Gastrocnemius medialis (tissue), 4 donors: ENCODE measurements around the gene TMCC1.

ENCODE experiments used
- POLR2A ChIP-seq, 2 donors: fragments of 450-650 bp; IDR thresholded peaks; one replicate each; pipeline ENCODE4 v1.6.1; 2017; ENCODE audit warnings: antibody characterized with exemption in 2 of 2, mild to moderate bottlenecking in 2 of 2, moderate library complexity in 2 of 2
- TF ChIP-seq, protein P1 (sequence below), 5 experiments: fragments of 450-650 bp in 3 of 5; fragments of 200-600 bp in 2 of 5; sonication (generic) in 2 of 5; IDR thresholded peaks in 4 of 5; conservative IDR thresholded peaks in 1 of 5; 1 replicate in 4 of 5; 2 replicates in 1 of 5; pipeline ENCODE4 v1.5.1; 2016 to 2019; ENCODE audit warnings: antibody characterized with exemption in 5 of 5, mild to moderate bottlenecking in 3 of 5, moderate library complexity in 3 of 5

DNA sequence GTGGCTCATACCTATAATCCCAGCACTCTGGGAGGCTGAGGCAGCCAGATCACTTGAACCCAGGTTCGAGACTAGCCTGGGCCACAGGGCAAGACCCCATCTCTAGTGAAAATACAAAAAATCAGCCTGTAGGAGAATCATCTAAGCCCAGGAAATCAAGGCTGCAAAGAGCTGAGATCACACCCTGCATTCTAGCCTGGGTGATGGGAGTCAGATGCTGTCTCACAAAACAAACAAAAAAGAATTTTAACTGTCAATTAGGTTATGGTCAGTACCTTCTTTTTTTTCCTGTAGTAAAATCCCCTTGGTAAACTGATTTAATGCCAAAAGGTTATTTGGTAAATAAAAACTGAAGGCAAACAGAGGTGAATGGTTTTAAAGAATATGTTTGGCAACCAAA, 29.0 kb downstream of the TMCC1 start:
- TF ChIP-seq POLR2A (IDR thresholded peaks at IDR 0.05), result no peak
- TF ChIP-seq, protein P1, sequence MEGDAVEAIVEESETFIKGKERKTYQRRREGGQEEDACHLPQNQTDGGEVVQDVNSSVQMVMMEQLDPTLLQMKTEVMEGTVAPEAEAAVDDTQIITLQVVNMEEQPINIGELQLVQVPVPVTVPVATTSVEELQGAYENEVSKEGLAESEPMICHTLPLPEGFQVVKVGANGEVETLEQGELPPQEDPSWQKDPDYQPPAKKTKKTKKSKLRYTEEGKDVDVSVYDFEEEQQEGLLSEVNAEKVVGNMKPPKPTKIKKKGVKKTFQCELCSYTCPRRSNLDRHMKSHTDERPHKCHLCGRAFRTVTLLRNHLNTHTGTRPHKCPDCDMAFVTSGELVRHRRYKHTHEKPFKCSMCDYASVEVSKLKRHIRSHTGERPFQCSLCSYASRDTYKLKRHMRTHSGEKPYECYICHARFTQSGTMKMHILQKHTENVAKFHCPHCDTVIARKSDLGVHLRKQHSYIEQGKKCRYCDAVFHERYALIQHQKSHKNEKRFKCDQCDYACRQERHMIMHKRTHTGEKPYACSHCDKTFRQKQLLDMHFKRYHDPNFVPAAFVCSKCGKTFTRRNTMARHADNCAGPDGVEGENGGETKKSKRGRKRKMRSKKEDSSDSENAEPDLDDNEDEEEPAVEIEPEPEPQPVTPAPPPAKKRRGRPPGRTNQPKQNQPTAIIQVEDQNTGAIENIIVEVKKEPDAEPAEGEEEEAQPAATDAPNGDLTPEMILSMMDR (IDR thresholded peaks at IDR 0.05 in 4 of 5, conservative IDR thresholded peaks at IDR 0.05 in 1 of 5), result no peak
